HG02970 (cell line): ENCODE data around the gene HMGCLL1.

Source experiments
- ATAC-seq: cut with Tn5 transposase; IDR thresholded peaks from one replicate; pipeline ENCODE4 v1.9.1; 2021; ENCODE audit warnings: mild to moderate bottlenecking, moderate library complexity, moderate number of reproducible peaks; ENCODE audit not compliant: unreplicated experiment, low FRiP score

HMGCLL1 gene

DNA sequence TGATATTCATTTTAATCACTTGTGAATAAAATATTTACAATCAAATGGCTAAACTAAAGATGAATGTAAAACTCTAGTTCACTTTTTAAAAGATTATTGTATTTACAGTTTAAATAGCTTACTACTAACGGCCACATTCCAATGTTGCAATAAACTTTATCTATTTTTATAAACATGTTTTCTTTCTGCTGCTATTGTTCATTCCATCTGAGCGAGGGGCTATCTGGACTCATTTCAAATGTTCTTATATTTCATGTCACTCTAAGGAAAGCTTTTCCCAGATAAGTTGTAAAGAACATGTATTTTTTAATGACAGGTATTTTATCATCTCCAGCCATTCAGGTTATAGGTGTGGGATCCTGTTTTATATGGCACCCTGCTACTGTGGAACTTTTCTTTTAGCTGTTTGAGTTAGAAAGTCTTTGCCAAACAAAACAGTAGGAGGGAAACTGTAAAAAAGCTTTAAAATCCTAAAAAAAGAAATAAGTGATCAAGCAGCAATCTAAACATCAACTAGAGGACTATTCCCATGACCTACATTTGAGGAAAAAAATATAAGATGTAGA, 42.5 kb downstream of the HMGCLL1 start:
- no peak for ATAC-seq

DNA sequence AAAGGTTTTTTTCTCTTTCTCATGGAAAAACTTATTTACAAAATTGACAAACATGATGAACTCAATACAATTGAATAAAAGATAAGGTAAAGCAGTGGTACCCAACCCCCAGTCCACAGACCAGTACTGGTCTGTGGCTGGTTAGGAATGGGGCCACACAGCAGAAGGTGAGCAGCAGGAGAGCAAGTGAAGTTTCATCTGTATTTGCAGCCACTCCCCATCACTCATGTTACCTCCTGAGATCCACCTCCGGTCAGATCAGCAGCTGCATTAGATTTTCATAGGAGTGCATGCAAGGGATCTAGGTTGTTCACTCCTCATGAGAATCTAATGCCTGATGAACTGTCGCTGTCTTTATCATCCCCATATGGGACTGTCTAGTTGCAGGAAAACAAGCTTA, 47.5 kb downstream of the HMGCLL1 start:
- ATAC-seq: no peak

DNA sequence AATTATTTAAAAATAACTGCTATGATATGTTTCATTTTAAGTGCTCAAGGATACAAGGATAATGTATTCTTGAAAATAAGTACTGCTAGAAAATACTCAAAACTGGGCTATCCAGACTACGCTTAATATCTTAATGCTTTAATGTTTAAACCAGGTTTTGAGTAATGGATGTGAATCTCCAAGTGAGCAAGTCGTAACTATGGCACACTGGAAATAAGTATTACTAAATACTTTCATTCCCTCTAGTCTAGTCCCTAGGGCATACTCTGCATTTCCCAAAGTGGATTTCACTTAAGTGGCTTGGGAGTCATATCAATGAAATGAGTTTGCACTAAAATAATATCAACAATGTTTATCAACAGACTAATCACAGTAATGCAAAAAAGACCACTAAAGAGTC, 48.1 kb downstream of the HMGCLL1 start:
- no peak for ATAC-seq

GRCh38 chr6:55528624-55529023, 50.4 kb downstream of the HMGCLL1 start:
- no peak for ATAC-seq

- ATAC-seq: no peak
Measured at GRCh38 chr6:55524441-55524840, 54.6 kb downstream of the HMGCLL1 start.

GRCh38 chr6:55518529-55519060, 60.4 kb downstream of the HMGCLL1 start:
- no peak for ATAC-seq

DNA sequence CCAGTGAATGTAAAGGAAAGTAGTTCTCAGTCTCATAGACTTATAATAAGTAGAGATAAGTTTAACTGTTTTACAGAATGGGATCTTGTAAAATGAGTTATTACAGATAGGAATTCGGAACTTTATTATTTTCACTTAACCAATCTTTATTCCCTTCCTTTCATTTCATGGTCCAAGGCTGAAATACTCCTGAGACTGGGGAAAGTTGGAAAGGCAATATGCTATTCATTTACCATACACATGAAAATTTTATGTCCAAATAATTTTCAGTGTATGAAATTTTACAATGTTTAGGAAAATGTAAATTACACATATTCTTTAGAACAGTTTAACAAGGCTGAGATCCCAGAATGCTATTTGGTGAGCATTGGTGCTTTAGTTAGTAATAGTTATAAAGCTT, 62.3 kb downstream of the HMGCLL1 start:
- no peak for ATAC-seq

DNA sequence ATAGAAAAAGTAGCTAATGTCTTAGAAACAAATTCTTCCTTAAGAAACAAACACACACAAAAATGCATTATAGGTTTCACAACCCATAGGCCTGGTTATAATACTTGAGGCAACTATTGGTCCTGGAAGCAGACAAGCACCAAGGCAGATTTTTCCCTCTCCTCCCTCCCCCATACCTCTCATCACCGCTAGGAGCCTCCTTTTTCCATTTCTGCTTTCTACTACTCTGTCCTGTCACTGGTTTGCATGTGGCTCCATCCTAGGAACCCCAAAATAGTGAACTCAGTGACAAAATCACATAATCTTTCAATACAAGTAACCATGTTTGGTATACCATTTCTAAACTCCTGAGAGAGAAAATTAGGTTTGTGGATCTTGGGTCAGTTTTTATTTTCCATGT, 66.1 kb downstream of the HMGCLL1 start:
- ATAC-seq: no peak

GRCh38 chr6:55511122-55511800, 67.7 kb downstream of the HMGCLL1 start:
- ATAC-seq: no peak

DNA sequence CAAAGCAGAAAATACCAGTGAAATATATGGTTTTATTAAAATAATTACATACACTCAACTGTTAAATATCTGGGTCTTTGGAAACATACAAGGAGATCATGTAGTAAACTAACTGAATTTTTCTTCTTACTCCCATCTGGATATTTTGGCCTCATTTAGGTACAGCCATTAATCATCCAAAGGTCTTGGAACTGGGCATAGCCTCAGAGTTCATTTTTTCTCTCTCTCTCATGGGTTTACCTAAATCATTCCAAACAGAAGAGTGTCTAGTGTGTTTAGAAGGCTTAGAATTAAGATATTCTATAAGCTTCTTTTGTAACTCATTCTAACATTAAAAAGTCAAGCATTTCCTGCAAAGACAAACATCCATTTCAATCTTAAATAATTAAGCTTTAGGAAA, 79.4 kb downstream of the HMGCLL1 start:
- ATAC-seq: no peak

DNA sequence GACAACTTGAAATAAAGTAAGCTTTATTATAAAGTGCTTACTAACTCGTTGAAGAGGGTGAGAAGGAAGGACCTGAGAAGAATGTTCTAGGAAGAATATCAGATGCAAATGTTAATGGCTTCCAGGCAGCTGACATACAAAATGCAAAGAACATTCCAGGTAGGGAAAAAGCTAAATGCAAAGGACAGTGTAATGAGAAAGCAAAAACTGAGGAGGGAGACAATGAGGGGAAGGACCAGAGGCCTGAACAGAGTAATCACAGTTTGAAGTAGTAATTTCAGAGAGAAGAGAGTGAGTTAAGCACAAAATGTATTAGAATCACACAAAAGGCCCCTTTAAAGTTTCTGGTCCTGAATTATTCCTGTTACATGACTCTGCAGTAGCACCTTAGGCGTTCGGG, 81.3 kb downstream of the HMGCLL1 start:
- ATAC-seq: no peak

DNA sequence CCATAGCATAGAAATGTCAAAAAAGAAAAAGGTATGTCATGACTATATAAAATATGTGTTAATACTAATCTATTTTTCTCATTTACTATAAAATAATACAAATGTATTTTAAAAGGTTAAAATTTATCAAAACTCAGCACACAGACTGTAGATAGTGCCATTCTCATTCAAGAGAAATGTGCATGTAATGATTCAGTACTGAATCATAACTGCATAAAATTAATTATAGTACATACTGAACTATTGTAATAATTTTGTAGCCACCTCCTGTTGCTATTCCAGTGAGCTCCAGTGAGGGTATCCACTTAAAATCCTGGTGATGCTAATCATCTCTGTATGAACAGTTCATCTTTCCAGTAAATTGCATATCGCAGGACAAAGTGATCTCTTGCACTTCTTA, 82.8 kb downstream of the HMGCLL1 start:
- no peak for ATAC-seq

- ATAC-seq: no peak
Measured at GRCh38 chr6:55495277-55495676, 83.7 kb downstream of the HMGCLL1 start.

DNA sequence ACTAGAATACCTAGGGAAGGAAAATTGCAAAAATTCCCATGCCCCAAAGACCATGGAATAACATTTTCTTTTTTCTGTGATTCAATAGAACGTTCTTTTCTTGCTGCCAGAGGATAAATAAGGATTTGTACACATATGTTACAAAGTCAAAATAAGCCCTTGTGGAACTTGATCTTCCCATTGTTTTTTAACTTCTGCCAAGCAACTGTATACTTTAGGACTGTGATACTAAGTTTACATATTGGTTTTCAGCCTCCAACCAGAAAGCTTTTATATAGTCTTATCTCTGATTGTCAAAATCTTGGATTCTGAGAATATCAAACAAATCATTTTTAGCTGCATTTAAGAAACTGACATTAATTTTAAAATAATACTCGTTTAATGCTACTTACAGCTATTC, 84.6 kb downstream of the HMGCLL1 start:
- no peak for ATAC-seq

DNA sequence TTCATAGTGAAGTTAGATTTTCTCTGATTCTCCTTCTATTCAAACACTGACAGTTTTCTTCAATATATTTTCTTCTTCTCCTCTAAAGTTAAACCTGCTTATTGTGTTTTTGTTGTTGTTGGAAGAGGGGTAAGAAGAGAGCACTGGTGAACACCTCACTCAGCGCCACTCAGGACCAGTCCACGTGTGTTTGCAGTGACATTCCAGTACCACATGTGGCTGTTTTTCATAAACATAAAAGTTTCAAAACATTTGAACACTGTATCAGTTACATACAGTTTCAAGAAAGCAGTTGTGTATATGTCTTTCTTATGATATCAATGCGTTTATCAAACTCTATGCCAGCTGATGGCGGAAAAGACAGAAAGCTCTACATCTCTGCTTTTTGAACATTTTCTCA, 86.7 kb downstream of the HMGCLL1 start:
- ATAC-seq: no peak

- ATAC-seq: no peak
Measured at GRCh38 chr6:55490871-55491270, 88.1 kb downstream of the HMGCLL1 start.

GRCh38 chr6:55474382-55474781, 104.6 kb downstream of the HMGCLL1 start:
- ATAC-seq: no peak

DNA sequence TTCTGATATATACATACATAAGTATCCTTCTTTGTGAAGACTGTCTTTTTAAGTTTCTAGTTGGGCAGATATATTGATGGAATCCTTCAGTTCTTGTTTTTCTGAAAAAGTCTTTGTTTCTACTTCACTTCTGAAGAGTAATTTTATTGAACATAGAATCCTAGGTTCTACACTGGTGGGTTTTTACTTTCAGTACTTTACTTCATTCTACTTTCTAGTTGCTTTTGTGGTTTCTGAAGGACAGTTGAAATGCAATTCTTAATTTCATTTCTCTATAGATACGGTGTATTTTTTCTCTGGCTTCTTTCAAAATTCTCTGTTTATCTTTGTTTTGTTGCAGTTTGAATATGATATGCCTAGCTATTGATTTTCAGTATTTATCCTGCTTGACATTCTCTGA, 105.3 kb downstream of the HMGCLL1 start:
- no peak for ATAC-seq

DNA sequence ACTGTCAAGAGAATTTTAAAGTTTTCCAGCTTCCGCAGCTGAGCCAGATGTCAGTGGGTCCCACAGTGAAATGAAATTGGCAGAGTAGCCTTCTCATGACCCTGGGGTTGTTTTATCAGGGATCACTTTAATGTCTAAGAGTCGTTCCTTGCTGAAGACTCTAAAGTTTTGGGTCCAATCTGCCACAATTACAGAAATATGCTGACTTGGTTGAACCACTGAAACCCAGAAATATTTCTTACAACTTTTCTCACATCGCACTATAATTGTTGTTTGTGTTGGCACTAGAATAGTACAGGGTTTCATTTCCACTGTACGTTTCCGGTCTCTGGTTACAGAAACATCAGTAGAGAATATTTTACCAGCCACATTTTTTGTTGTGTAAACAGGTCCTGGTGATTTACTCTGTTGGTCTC, 109.0 kb downstream of the HMGCLL1 start:
- ATAC-seq: no peak

DNA sequence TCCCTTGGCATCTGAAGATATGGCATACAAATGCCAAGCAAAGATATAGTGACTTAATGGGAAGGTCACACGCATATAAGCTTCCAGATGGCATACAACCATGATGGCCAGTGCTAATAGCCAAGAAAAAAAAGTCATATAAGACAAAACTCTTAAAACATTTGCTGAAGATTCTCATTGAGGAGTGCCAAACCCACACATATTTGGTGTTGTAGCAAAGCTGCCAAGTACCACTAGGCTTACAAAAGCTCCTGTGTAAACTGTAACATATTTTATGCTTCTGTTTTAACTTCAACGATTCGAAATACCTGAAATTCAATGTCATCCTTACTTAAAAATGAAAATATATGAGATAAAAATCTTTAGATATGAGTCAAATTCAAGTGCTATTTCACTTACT, 123.0 kb downstream of the HMGCLL1 start:
- ATAC-seq: no peak

GRCh38 chr6:55450005-55450404, 129.0 kb downstream of the HMGCLL1 start:
- ATAC-seq: no peak

- ATAC-seq: no peak
Measured at GRCh38 chr6:55449225-55449624, 129.8 kb downstream of the HMGCLL1 start.
